ENCODE results near the gene HOXC10.

HOXC10 gene

DNA sequence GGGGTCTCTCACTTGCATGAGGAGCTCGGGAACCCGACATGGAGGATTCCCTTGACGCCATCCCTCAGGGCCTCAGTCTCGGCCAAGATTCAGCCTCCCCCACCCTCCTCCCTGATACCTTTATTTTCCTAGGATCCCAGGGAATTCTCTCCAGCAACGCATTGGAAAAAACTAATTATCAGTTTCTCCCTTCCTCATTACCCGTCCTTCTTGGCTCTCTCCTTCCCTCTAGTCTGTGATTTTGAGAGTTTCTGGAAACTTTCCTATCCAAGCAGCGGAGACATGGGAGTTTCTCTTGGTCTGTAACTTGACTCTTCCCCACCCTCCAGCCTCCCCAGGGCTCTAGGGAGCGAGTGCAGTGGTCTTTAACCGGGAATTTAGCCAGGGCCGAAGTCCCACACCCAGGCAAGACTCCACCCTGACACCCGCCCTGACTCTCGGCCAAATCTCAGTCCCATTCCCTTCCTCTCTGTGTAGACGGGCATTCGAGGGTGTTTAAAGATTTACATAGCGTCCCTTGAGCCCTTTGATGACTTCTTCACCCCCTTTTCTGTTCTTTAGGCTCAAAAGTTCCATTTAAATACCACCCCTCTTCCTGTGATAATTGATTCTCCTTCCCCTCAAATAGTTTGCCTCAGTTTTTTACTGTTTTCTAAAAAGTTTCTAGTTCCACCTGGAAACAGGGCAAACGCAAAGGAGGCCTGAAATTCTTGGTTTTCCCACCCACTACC is 54.6 kb downstream of the HOXC10 start:
- no peak for DNase-seq (ENCODE audit: low read depth in 1 of 2, low spot score in 1 of 2)
- H3K4me3 ChIP-seq (replicated peaks; ENCODE audit: insufficient read depth, low read length): no peak overlapping the region
- no peak overlapping the region for H3K27ac ChIP-seq (replicated peaks)
- H3K27me3 ChIP-seq (ENCODE audit: insufficient read depth, poor library complexity, severe bottlenecking): peaks cover 80% of the 10 kb centered on the region
- TF ChIP-seq SPI1 (IDR thresholded peaks at IDR 0.05; ENCODE audit: borderline replicate concordance, low read depth): no peak
- no peak for TF ChIP-seq GABPA (IDR thresholded peaks at IDR 0.05; ENCODE audit: low read depth)
- TF ChIP-seq POLR2AphosphoS5 (IDR thresholded peaks at IDR 0.05; ENCODE audit: low read depth): no peak
- TF ChIP-seq, protein P1, sequence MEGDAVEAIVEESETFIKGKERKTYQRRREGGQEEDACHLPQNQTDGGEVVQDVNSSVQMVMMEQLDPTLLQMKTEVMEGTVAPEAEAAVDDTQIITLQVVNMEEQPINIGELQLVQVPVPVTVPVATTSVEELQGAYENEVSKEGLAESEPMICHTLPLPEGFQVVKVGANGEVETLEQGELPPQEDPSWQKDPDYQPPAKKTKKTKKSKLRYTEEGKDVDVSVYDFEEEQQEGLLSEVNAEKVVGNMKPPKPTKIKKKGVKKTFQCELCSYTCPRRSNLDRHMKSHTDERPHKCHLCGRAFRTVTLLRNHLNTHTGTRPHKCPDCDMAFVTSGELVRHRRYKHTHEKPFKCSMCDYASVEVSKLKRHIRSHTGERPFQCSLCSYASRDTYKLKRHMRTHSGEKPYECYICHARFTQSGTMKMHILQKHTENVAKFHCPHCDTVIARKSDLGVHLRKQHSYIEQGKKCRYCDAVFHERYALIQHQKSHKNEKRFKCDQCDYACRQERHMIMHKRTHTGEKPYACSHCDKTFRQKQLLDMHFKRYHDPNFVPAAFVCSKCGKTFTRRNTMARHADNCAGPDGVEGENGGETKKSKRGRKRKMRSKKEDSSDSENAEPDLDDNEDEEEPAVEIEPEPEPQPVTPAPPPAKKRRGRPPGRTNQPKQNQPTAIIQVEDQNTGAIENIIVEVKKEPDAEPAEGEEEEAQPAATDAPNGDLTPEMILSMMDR (IDR thresholded peaks at IDR 0.05; ENCODE audit: insufficient read depth, low read length): no peak
- TF ChIP-seq, protein P2, sequence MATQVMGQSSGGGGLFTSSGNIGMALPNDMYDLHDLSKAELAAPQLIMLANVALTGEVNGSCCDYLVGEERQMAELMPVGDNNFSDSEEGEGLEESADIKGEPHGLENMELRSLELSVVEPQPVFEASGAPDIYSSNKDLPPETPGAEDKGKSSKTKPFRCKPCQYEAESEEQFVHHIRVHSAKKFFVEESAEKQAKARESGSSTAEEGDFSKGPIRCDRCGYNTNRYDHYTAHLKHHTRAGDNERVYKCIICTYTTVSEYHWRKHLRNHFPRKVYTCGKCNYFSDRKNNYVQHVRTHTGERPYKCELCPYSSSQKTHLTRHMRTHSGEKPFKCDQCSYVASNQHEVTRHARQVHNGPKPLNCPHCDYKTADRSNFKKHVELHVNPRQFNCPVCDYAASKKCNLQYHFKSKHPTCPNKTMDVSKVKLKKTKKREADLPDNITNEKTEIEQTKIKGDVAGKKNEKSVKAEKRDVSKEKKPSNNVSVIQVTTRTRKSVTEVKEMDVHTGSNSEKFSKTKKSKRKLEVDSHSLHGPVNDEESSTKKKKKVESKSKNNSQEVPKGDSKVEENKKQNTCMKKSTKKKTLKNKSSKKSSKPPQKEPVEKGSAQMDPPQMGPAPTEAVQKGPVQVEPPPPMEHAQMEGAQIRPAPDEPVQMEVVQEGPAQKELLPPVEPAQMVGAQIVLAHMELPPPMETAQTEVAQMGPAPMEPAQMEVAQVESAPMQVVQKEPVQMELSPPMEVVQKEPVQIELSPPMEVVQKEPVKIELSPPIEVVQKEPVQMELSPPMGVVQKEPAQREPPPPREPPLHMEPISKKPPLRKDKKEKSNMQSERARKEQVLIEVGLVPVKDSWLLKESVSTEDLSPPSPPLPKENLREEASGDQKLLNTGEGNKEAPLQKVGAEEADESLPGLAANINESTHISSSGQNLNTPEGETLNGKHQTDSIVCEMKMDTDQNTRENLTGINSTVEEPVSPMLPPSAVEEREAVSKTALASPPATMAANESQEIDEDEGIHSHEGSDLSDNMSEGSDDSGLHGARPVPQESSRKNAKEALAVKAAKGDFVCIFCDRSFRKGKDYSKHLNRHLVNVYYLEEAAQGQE (IDR thresholded peaks at IDR 0.05; ENCODE audit: insufficient replicate concordance, low read depth): no peak

Small RNAs within 50 kb of the gene (microRNA-seq; reads per million reads assigned to microRNA genes)
- 115 reads per million, percentile 71 among the genes with 10 or more reads in this experiment for gene MIR196A2
- gene MIR615: 73.0 reads per million, percentile 66 among the genes with 10 or more reads in this experiment
